ENCODE measurements around the gene RPL36. TPM values are rescaled to one million over a fixed set of nuclear protein-coding genes. Genes with fewer than 3 reads are reported as not detected.

Gene RPL36
- total RNA-seq: 1,000 to 10,000 TPM; 1,119 to 1,147 TPM

DNA sequence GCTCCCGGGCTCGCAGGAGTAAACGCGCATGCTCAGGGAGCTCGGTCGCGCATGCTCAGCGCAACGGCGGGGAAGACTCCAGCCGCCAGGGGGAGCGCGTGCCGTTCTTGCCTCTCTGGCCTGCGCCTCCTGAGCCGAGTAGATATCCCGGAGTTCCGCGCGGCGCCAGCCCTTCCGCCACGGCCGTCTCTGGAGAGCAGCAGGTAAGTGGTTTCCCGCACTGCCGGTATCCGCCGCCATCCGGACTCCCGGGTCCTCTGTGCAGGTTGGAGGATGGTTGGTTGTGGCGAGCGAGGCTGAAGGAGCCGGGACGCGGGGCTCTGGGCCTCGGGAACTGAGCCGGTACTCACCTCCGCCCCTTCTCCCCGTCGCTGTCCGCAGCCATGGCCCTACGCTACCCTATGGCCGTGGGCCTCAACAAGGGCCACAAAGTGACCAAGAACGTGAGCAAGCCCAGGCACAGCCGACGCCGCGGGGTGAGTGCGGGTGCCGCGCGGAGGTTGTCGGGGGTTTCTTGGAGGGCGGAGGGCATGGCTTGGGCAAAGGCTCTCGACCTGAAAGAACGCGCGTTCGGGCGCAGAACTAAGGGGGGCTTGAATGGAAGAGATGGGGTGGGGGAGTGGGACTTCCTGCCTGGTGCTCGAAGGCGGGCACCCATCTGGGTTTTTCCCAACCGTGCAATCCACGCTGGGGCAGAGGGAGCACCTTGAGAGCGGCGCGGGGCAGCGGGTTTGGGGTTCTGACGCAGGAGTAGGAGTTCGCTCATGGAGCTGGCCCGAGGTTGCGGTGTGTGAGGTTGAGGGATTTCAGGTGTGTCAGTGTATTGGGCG, at the start of gene RPL36:
Gene RPL36 (plus strand): TSS at position 171 of the 830 bp plus-strand sequence. CDS start 213 bp downstream, at position 384.
- Mint-ChIP-seq H3K36me3 (peaks cover 13% of the 10 kb centered on the region), H3K27me3 (no peaks in the 10 kb centered on the region), H3K4me3 (peak within 1 kb of the TSS; percentile 98), H3K4me1 (peaks cover 16% of the 10 kb centered on the region), H3K27ac (peak within 1 kb of the TSS; percentile 95), H3K9me3 (no peaks in the 10 kb centered on the region)
- POLR2A ChIA-PET: interaction anchor here (0.6 to 3.8 kb wide), 13 partner anchors 10 to 213 kb away, joined by 3 to 60 read pairs (median 6); partner anchors contain the start of genes CATSPERD, LONP1, NDUFA11 and SAFB
- ATAC-seq (ENCODE audit: low read depth) (peak; percentile 69), DNase-seq (peak; percentile 100)

GRCh38 chr19:5641171-5641570, 48.9 kb upstream of the RPL36 start:
- no peaks in the 10 kb centered on the region for H3K27me3 Mint-ChIP-seq
- no peak overlapping the region for H3K4me3 Mint-ChIP-seq
- no peak overlapping the region for H3K27ac Mint-ChIP-seq

DNA sequence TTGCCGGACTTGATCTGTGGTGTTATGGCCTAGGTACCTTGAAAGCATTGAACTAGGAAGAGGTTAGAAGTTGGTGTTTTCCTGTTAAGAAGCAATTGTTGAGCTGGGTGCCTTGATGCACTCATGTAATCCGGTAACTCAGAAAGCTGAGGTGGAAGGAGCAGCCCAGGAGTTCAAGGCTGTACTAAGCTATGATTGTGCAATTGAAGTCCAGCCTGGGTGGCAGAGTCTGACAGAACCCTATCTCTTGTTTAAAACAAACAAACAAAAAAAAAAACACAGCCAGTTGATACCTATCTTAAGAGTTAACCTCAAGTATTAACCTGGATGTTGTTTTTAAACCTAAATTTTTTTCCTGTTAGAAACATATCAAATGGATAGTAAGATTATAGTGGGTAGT, 47.9 kb upstream of the RPL36 start:
- Mint-ChIP-seq H3K4me3 (no peak overlapping the region), H3K36me3 (peaks cover 20% of the 10 kb centered on the region), H3K4me1 (peaks cover 16% of the 10 kb centered on the region), H3K9me3 (no peaks in the 10 kb centered on the region), H3K27ac (peak overlapping the region; percentile 40), H3K27me3 (no peaks in the 10 kb centered on the region)
- no peak for DNase-seq
- peak; percentile 26 for ATAC-seq (ENCODE audit: low read depth)
- POLR2A ChIA-PET: interaction anchor here (1.0 kb wide), 1 partner anchor 19 kb away, joined by 4 read pairs; the partner anchor contains the start of genes SAFB and SAFB2

More at GRCh38 chr19:5641171-5641570, 48.9 kb upstream of the RPL36 start:
- POLR2A ChIA-PET: no interaction called here
- H3K9me3 Mint-ChIP-seq: no peaks in the 10 kb centered on the region
- ATAC-seq (ENCODE audit: low read depth) (no peak), DNase-seq (no peak)
- H3K4me1 Mint-ChIP-seq: peaks cover 13% of the 10 kb centered on the region
- H3K36me3 Mint-ChIP-seq: peaks cover 17% of the 10 kb centered on the region

DNA sequence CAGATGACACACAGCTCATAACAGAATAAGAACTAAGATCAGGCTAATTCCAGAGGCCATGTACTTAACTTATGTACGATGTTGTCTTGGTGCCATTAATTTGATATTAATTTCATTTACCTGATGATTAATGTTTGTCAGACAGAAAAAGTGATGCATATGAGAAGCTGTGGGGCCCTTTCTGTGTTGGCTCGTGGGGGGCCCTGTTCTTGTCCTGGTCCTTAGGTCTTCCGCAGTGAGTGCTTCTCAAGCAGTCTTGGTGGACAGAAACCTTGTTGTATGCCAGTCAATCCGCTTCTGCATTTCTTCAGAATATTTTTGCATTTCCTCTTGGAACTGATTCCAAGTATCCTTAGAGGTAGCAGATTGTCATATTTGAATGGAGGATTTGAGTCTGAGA, 47.0 kb upstream of the RPL36 start:
- H3K4me1 Mint-ChIP-seq: peaks cover 17% of the 10 kb centered on the region
- H3K27me3 Mint-ChIP-seq: no peaks in the 10 kb centered on the region
- no peak overlapping the region for H3K4me3 Mint-ChIP-seq
- no peak for DNase-seq
- H3K27ac Mint-ChIP-seq: no peak overlapping the region
- no peak for ATAC-seq (ENCODE audit: low read depth)
- H3K36me3 Mint-ChIP-seq: peaks cover 25% of the 10 kb centered on the region
- H3K9me3 Mint-ChIP-seq: no peaks in the 10 kb centered on the region
- POLR2A ChIA-PET: interaction anchor here (1.0 kb wide), 1 partner anchor 20 kb away, joined by 4 read pairs; the partner anchor contains the start of genes SAFB and SAFB2

DNA sequence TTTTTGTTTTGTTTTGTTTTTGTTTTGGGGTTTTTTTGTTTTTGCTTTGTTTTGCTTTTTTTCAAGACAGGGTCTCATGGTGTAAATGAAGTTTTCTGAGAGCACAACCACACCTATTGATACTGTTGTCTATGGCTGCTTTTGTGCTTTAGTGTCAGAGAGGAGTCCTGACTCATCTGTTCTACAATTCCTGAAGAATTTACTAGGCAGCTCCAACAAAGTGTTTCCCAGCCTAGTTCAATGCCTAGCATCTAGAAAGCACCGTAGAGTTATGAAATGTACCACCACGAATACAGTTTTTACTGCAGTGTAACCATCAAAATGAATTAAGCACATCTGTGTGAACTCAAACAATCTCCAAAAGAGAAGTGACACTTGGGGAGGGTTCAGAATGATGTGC, 46.1 kb upstream of the RPL36 start:
- no peaks in the 10 kb centered on the region for H3K27me3 Mint-ChIP-seq
- no peak for DNase-seq
- ATAC-seq (ENCODE audit: low read depth): no peak
- H3K36me3 Mint-ChIP-seq: peaks cover 27% of the 10 kb centered on the region
- no peaks in the 10 kb centered on the region for H3K9me3 Mint-ChIP-seq
- POLR2A ChIA-PET: no interaction called here
- H3K4me1 Mint-ChIP-seq: peaks cover 17% of the 10 kb centered on the region
- no peak overlapping the region for H3K27ac Mint-ChIP-seq
- H3K4me3 Mint-ChIP-seq: no peak overlapping the region

DNA sequence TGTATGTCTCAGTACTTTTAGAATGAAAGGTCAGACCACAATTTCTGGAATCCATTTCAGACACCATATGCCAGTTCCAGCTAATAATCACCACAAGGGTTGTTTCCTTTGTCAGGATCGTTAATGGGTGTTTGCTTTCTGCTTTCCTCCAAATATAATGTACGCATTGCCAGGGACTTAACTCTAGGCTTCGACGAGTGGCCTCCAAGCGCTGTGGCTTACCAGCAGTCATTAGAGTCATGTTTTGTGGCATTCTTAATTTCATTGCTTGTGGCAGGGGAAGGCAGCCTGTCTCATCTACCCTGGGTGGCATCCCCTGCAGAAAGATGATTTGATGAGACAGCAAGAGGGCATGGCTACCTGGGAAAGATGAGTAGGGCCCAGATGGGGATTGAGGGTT, 44.7 kb upstream of the RPL36 start:
- Mint-ChIP-seq H3K4me3 (no peak overlapping the region), H3K4me1 (peaks cover 17% of the 10 kb centered on the region), H3K36me3 (peaks cover 33% of the 10 kb centered on the region), H3K27ac (no peak overlapping the region), H3K27me3 (no peaks in the 10 kb centered on the region), H3K9me3 (no peaks in the 10 kb centered on the region)
- no peak for ATAC-seq (ENCODE audit: low read depth)
- POLR2A ChIA-PET: no interaction called here
- no peak for DNase-seq

- POLR2A ChIA-PET: no interaction called here
- Mint-ChIP-seq H3K27me3 (no peaks in the 10 kb centered on the region), H3K9me3 (no peaks in the 10 kb centered on the region), H3K4me1 (peaks cover 12% of the 10 kb centered on the region), H3K4me3 (no peak overlapping the region), H3K36me3 (peaks cover 34% of the 10 kb centered on the region), H3K27ac (no peak overlapping the region)
- DNase-seq (no peak), ATAC-seq (ENCODE audit: low read depth) (no peak)
Measured at GRCh38 chr19:5646703-5647102, 43.4 kb upstream of the RPL36 start.

DNA sequence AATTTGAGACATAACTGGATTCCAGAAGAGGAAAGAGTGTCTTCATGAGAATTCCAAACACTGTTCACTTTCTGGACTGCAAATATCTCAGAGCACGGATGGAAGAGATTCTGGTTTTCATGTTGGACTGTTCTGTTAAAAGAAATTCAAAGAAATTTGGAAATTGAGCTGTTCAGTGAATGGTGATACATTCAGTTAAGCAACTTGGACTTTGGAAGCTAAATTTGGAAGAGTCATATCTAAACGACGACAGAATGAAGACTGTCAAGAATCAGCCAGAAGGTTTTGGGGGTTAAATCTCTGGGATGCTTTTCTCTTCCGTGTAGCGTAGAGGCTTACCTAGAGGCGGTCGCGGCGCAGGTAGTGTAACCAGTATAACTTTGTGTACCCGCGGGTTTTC, 41.6 kb upstream of the RPL36 start:
- H3K9me3 Mint-ChIP-seq: no peaks in the 10 kb centered on the region
- ATAC-seq (ENCODE audit: low read depth): no peak
- H3K27me3 Mint-ChIP-seq: no peaks in the 10 kb centered on the region
- H3K4me1 Mint-ChIP-seq: peaks cover 10% of the 10 kb centered on the region
- POLR2A ChIA-PET: no interaction called here
- H3K36me3 Mint-ChIP-seq: peaks cover 39% of the 10 kb centered on the region
- H3K27ac Mint-ChIP-seq: peak overlapping the region; percentile 9
- H3K4me3 Mint-ChIP-seq: no peak overlapping the region
- DNase-seq: no peak

DNA sequence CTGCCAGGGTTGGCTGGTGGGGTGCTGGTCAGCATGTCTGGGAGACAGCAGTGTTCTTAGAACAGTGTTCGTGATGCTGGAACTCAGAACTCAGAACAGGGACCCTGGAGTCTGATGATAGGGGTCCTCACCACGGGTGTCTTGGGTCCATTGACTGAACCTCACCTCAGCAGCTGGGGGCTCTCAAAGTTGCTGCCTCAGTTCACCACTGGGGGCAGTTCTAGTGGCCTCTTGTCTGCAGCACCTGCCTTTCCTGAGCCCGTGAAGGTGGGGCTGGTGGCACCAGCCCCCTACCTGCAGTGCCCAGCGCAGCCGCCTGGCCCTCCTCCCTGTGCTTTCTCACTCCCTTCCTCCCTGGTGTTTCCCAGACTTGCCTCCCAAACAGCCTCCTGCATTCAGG, 38.7 kb upstream of the RPL36 start:
- H3K27ac Mint-ChIP-seq: no peak overlapping the region
- no peak for ATAC-seq (ENCODE audit: low read depth)

DNA sequence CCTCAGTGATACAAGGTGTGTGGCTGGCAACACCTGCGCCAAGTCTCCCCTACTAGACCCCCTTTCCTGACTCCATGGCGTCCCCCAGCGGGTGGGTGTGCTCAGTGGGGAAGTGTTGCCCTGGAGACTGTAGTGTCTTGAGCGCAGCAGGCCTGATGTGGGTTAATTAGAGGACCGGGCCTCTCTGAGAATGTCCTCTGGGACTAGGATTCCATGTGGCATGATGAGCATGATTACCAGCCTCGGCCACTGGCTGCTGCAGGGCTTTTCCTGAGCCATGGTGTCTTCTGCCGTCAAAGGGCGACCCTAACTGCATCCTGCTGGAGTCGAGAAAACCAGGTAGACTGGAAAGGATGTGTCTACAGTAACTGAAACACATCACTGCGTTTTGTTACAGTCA, 37.8 kb upstream of the RPL36 start:
- DNase-seq (no peak), ATAC-seq (ENCODE audit: low read depth) (no peak)
- Mint-ChIP-seq H3K27ac (no peak overlapping the region), H3K27me3 (no peaks in the 10 kb centered on the region), H3K36me3 (peaks cover 35% of the 10 kb centered on the region), H3K4me1 (peaks cover under 1% of the 10 kb centered on the region), H3K4me3 (no peak overlapping the region), H3K9me3 (no peaks in the 10 kb centered on the region)
- POLR2A ChIA-PET: no interaction called here

More for the DNA sequence above, 38.7 kb upstream of the RPL36 start:
- POLR2A ChIA-PET: no interaction called here
- no peaks in the 10 kb centered on the region for H3K27me3 Mint-ChIP-seq
- DNase-seq: no peak
- H3K36me3 Mint-ChIP-seq: peaks cover 37% of the 10 kb centered on the region
- H3K4me1 Mint-ChIP-seq: peaks cover 4% of the 10 kb centered on the region
- H3K9me3 Mint-ChIP-seq: no peaks in the 10 kb centered on the region
- H3K4me3 Mint-ChIP-seq: no peak overlapping the region

DNA sequence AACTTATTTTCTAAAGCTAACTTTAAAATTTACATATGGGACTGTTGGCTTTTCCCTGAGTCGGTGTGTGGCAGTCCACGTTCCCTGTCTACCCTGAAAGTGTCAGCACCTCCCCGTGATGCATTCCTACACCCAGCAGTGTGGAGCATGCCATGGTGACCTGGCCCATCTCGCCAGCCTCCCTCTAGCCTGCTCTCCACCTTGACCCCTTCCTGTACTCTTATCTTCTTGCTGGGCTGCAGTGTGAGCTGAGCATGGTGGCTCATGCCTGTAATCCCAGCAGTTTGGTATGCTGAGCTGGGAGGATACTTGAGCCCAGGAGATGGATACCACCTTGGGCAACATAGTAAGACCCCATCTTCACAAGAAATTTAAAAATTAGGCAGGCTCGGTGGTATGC, 35.2 kb upstream of the RPL36 start:
- no peak for ATAC-seq (ENCODE audit: low read depth)
- peaks cover 27% of the 10 kb centered on the region for H3K36me3 Mint-ChIP-seq
- no peaks in the 10 kb centered on the region for H3K4me1 Mint-ChIP-seq
- no peak overlapping the region for H3K27ac Mint-ChIP-seq
- no peaks in the 10 kb centered on the region for H3K27me3 Mint-ChIP-seq
- no peaks in the 10 kb centered on the region for H3K9me3 Mint-ChIP-seq
- POLR2A ChIA-PET: interaction anchor here (0.9 kb wide), 1 partner anchor 32 kb away, joined by 3 read pairs; the partner anchor contains the start of genes SAFB and SAFB2
- DNase-seq: no peak
- no peak overlapping the region for H3K4me3 Mint-ChIP-seq

- no peak overlapping the region for H3K27ac Mint-ChIP-seq
- H3K9me3 Mint-ChIP-seq: no peaks in the 10 kb centered on the region
- H3K4me1 Mint-ChIP-seq: no peaks in the 10 kb centered on the region
- no peak for ATAC-seq (ENCODE audit: low read depth)
- no peaks in the 10 kb centered on the region for H3K27me3 Mint-ChIP-seq
- H3K36me3 Mint-ChIP-seq: peaks cover 25% of the 10 kb centered on the region
- DNase-seq: no peak
- H3K4me3 Mint-ChIP-seq: no peak overlapping the region
- POLR2A ChIA-PET: no interaction called here
Measured at GRCh38 chr19:5655412-5655811, 34.7 kb upstream of the RPL36 start.

DNA sequence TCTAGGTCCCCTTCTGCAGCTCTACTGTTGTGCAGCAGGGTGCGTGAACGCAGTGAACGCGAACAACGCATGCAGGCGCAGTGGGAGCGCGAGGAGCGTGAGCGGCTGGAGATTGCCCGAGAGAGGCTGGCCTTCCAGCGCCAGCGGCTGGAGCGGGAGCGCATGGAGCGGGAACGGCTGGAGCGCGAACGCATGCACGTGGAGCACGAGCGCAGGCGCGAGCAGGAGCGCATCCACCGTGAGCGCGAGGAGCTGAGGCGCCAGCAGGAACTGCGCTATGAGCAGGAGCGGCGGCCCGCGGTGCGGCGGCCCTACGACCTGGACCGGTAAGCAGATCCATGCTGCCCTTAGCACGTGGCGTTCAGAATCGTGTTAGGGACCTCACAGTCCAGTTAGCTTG, 28.6 kb upstream of the RPL36 start:
- Mint-ChIP-seq H3K4me1 (peaks cover 11% of the 10 kb centered on the region), H3K36me3 (peaks cover 18% of the 10 kb centered on the region), H3K27ac (no peak overlapping the region), H3K4me3 (no peak overlapping the region), H3K9me3 (no peaks in the 10 kb centered on the region), H3K27me3 (no peaks in the 10 kb centered on the region)
- no peak for DNase-seq
- ATAC-seq (ENCODE audit: low read depth): no peak
- POLR2A ChIA-PET: interaction anchor here (0.6 kb wide), 1 partner anchor 197 kb away, joined by 3 read pairs; no protein-coding TSS in a partner anchor

DNA sequence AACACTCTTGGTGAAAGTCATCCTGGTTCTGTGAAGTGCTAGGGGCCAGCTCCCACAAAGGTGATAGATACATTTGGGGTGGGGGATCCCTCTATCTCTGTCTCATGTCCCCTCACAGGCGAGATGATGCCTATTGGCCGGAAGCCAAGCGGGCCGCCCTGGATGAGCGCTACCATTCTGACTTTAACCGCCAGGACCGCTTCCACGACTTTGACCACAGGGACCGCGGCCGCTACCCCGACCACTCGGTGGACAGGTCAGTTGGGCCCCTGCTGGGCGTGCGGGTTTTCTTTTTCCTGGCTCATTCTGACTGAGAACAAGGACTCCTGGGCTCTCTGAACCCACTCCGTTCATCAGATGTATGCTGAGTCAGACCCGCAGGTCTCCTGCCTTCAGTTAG, 26.2 kb upstream of the RPL36 start:
- no peak for ATAC-seq (ENCODE audit: low read depth)
- no peak for DNase-seq
- H3K36me3 Mint-ChIP-seq: peaks cover 16% of the 10 kb centered on the region
- no peak overlapping the region for H3K27ac Mint-ChIP-seq
- H3K4me1 Mint-ChIP-seq: peaks cover 11% of the 10 kb centered on the region
- POLR2A ChIA-PET: no interaction called here
- no peaks in the 10 kb centered on the region for H3K27me3 Mint-ChIP-seq
- H3K4me3 Mint-ChIP-seq: no peak overlapping the region
- H3K9me3 Mint-ChIP-seq: no peaks in the 10 kb centered on the region
